RPMI8226 (cell line): ENCODE results near the gene SDK1.
"Not testable (repeated sequence)": the region's sequence is repeated elsewhere in the genome, so short reads cannot be mapped to it uniquely, and the experiment has no call there.

ENCODE experiments used
- DNase-seq: peaks from one replicate; pipeline ENCODE4 v3.0.0-alpha.2; 2015

Gene SDK1

DNA sequence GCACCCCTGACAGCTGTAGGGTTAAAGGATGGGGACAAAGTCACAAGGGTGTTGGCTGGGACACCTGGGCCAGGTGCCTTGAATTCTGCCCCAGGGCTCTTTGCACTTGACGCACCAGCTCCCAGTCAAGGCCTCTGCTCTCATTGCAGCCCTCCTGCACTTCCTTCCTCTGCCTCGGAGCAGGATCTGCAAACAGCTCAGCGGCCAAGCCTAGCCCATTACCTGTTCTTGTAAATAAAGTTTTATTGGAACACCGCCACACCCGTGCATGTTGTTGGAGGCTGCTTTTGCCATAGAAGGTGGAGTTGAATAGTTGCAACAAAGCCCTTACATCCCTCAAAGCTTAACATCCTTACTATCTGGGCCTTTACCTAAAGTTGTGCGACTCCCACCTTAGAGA, 897.2 kb downstream of the SDK1 start:
- no peak for DNase-seq

DNA sequence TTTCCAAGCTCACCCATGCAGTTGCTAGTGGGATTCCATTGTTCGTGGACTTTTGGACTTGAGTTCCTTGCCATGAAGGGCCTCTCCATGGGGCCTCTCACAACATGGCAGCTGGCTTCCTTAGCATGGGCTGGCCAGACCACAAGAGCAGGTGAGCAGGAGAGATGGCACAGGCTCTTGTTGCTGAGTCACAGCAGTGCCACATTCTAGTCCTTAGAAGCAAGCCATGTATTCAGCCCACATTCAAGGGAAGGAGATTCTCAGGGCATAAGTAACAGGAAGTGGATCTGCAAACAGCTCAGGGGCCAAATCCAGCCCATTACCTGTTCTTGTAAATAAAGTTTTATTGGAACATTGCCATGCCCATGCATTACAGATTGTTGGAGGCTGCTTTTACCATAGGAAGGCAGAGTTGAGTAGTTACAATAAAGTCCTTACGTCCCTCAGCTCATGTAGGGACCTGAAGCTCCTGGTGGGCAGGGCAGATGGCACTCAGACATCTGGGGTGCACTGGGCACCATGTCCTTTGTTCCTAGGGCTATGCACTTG, 899.6 kb downstream of the SDK1 start:
- DNase-seq = no peak

DNA sequence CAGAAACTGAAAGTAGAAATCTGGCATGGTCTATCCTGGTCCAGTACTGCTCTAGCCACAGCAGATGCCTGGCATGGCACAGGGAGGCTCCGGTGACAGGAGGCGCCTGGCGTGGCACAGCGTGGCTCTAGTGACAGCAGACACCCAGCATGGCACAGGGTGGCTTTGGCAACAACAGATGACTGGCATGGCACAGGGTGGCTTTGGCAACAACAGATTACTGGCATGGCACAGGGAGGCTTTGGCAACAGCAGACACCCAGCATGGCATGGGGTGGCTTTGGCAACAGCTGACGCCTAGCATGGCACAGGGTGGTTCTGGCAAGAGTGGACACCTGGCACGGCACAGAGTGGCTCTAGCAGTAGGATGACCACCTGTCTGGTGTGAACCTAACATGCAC, 900.5 kb downstream of the SDK1 start:
- DNase-seq = no peak

DNA sequence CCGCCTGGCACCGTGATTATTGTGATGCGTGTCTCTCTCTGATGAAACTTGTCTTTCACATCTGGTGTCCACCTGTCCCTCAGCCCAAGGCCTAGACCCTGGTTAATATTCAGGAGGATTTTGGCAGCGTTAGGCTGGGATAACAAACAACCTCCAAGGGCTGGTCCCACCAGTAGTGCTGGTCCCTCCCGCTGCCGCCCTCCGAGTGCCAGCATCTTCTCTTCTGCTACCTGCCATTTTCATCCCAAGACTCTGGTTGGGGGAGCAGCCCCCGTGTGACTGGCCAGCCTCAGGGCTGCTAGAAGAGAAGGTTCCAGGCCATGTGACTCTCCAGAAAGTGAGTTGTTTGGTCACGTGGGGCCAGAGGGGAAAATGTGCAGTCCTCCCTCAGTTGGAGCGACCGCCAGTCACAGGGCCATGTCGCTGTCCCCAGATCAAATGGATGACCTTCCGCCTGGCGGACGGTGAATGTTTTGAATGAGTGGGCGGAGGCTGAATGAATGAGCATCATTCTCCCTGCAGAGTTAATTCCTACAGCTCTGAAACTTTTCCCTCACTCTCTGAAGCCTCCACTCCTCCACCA, 901.2 kb downstream of the SDK1 start:
- no peak for DNase-seq

DNA sequence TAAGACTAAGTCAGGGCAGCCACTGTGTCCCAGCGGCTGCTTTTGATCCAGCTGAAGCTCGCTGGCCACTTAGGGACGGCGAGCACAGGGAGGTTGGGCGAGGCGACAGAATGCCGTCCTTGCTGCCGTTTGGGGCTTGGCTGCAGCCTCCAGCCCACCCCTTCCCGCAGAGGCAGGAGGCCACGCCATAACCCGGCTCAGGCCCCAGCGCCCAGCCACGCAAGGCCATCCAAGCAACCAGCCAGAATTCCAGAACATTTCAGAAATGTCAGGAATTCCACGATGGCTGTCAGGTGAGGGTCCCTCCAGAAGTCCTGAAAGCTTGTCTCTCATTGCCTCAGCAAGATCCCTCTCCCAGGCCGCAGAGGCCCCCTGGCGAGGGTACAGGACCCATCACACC, 901.9 kb downstream of the SDK1 start:
- DNase-seq = no peak

DNA sequence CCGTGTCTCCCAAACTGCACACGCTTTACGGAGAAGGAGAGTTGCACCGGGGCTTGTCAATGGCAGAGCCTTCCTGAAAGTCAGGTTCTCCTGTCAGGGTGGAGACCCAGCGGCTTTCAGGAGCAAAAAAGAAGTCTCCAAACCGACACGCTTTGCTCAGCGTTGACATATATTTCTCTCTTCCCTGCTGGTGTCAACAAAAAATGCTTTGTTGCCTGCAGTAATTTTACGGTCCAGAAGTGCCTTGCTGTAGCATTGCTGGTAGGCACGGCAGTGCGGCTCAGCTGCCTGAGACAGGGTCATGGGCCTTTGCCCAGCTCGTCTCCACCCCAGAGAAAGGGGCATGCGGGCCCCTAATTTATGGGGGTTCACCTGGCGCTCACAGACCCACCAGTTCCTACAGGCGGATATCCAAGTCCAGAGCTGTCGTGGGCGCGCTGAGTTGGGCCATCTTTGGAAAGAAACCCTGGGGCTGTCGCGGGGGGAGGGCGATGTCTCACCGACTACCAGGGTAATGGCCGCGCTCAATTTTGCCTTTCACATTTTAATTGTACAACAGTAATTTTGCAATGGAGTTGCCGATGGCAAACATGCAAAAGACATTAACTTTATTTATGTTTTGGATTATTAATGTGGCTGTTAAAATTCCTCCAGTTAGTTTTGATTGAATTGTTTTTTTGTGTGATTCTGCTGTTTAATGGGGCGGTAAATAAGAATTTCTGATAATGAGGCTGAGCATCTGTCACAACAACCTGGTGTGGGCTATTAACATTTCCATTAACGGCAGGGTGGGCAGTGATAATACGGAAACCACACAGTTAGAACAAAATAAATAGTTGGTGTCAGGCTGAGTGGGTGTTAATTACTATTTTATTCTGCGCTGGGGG, 902.8 kb downstream of the SDK1 start:
- no peak for DNase-seq

DNA sequence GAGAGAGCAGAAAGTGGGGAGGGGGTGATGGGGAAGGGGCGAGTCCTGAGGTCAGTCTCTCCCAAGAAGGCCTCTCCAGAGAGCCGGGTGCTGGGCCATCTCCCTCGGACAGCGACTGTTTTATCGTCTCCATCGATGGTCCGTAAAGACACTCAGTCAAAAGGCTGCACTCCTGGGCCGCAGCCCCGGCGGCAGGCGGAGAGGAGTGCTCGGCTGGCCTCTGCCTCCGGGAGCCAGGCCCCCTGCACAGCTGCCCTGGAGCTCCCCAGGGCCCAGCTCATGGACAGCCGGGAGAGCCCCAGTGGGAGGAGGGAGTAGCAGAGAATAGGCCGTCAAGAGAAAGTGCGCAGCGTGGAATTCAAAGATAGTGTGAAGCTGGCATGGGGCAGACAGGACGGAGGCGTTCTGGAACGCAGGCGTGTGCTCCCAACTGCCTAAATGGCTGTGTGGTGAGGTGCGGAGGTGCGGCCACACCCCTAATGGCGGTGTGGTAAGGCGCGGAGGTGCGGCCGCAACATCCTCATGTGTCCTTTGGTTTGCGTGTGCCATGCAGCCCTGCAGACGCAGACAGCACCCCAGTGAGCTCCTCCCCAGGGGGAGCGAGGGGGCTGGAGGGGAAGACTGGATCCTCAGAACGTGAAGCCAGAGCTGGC, 903.6 kb downstream of the SDK1 start:
- no peak for DNase-seq

DNA sequence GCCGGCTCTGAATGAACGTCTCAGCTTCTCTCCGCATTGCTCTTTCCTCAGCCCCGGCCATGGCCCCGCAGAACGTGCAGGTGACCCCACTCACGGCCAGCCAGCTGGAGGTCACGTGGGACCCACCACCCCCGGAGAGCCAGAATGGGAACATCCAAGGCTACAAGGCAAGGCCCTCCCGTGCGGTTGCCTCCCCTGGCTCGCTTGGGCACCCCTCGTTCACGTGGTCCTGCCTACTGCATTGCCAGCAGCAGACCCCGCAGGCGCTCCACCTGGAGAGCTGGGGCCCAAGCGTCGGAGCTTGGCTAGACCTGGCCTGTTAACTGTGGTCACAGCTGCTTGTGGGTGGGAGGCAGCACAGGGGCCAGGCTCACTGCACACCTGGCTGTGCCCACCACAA, 904.8 kb downstream of the SDK1 start:
- DNase-seq = no peak

DNA sequence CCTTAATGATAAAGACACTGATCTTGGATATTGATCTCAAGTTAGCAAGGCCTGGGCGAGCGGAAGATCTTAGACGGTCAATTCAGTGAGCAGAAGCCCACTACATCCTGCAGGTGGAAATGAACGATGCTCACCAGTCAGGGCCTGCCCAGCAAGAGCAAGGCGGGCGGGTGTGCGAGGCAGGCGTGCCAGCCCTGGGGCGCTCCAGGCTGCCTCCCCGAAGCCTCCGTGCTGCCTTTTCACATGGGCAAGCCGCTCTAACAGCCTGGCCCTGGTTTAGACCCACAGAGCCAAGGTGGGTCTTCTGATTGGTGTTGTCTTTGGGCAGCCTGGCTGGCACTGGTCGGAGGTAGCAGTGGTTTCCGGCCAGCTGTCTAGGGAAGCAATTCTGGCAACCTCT, 906.0 kb downstream of the SDK1 start:
- no peak for DNase-seq

DNA sequence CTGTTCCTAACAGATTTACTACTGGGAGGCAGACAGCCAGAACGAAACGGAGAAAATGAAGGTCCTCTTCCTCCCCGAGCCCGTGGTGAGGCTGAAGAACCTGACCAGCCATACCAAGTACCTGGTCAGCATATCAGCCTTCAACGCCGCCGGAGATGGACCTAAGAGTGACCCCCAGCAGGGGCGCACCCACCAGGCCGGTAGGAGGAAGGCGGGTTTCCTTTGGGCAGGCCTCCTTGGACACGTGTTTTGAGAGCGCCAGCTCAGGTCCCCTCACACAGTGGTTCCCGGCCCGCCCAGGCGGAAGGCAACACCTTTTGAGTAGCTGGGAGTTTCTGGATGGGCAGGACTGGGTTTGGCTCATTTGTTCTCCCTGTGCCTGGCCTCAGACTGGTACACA, 907.0 kb downstream of the SDK1 start:
- no peak for DNase-seq

DNA sequence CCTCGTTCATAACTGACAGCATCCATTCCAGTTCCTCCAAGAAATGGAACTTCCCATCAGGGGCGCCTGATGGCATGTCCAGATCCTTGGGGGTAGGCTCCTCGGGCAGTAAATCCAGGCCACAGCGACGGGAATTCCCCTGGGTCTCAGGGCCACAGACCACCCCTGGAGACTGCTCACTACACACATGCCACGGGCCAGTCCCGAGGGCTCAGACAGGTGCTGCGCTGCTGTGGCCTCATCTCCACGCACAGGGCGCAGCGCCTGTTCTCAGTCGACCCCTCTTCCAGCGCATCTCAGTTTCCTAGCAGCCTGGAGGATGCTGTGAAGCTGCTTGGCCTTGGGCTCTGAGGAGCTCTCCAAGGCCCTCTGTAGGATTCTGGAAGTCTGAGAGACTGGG, 907.5 kb downstream of the SDK1 start:
- DNase-seq = no peak

DNA sequence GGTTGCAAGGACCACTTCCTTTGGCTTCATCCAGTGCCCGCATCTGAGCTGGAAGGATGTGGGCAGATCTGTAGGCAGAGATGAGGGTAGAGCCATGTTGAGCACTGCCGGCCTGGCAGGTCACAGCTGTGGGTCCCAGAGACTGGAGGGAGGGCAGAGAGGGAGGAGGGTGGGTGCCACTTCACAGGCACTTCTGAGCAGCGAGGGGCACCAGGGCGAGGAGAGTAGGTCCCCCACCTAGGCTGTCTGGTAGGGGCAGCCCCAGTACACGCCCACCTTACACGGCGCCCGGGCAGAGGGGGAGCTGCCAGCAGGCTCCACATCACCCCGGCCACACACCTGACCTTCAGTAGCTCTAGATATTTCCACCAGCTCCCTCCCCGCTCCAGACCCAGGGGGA, 908.1 kb downstream of the SDK1 start:
- DNase-seq = no peak

DNA sequence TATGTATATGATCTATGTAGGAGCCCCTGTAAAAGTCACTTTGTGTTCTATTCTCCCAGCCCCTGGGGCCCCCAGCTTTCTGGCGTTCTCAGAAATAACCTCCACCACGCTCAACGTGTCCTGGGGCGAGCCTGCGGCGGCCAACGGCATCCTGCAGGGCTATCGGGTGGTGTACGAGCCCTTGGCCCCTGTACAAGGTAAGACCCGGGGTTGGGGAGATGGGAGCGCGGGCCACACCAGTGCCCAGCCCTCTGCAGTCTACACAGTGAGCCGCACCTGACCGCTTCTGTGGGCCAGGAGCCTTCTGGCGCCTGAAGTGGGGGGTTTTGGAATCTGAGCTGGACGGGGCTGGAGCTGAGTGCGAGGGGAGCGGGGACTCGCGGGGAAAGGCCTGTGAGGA, 908.9 kb downstream of the SDK1 start:
- no peak for DNase-seq

DNA sequence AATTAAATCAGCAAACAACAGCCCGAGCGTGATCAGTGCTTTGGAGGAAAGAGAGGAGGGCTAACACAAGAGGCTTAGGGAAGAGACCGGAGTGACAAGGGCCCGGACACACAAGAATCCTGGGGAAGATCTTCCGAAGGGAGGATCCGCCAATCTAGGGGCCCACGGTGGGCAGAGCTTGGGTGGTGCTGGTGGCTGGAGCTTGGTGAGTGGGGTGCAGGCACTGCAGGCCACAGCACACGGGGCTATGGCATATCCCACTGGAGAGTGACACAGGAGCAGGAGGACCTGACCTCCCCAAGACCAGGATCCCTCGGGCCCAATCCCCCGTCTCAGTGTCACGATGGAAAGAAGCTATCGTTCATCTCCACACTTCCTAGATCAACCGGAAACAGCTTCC, 909.8 kb downstream of the SDK1 start:
- DNase-seq = no peak

DNA sequence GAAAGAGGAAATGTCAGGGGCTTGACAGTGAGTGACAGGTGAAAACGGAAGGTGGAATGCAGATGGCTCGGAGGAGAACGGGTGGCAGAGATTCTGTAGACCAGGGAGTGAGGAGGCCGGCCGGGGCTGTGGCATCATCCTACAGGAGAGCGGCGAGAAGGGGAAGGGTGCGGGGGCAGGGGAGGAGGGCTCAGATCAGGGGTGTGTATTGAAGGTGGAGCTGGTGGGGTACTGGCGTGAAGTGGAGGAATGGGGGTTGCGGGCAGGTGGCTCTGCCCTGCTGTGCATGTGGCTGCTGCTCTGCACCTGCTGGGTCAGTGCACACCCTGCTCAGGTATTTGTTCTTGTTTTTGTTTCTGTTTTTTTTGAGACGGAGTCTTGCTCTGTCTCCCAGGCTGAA, 910.2 kb downstream of the SDK1 start:
- DNase-seq = no peak

DNA sequence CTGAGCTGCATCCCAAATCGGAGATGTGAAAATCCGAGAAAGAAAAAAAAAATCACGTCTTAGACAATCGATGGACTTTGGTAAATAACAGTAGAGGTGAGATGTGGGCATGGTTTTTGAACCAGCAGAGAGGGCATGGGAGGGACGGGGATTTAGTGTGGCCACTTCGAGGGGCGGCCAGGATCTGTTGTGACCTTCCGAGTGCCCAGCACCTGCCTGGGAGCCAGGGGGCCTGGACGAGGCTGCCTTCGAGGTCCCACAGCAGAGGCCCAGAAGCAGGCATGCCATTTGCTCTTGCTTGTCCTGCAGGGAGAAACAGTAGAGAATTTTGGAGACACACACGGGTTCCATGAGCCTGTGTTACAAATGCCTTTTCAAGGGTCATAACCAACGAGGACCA, 911.3 kb downstream of the SDK1 start:
- DNase-seq = no peak

DNA sequence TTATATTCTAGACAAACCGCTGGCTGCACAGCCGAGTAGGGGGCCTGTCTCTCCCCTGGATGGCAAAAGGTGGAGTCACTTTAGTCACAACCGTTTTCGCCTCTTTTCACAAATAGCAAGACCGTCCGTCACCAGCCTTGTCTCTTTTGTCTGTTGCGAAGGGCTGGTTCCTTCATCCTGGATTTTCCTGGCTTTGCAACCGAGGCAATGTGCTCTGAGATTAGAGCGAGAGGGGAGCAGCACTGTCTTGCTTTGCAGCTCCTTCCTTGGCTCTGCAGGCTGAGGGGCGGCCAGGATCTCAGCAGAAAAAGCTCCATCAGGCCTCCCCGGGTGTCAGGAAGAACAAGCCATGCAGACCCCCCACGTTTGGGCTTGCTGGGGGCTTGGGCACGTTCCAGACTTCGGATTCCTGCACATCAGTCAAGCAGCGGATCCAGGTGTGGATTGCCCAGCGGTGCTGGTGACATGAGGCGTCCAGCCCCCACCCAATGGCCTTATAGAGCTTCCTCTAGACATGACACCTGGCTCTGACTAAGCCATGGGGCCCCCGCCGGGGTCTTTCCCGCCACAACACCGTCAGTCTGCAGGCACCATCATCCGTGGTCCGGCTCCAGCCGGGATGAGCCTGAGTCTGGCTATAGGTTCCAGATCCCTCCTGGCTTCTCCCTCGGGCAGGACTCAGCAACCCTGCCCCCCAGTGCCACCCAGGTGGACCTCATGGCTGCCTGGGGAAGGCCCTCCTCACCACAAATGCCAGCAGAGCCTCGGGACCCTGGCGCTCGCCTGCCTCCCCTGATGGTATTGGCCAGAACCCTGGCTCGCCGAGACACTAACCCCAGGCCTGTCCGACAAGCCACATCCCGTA, 913.5 kb downstream of the SDK1 start:
- no peak for DNase-seq

DNA sequence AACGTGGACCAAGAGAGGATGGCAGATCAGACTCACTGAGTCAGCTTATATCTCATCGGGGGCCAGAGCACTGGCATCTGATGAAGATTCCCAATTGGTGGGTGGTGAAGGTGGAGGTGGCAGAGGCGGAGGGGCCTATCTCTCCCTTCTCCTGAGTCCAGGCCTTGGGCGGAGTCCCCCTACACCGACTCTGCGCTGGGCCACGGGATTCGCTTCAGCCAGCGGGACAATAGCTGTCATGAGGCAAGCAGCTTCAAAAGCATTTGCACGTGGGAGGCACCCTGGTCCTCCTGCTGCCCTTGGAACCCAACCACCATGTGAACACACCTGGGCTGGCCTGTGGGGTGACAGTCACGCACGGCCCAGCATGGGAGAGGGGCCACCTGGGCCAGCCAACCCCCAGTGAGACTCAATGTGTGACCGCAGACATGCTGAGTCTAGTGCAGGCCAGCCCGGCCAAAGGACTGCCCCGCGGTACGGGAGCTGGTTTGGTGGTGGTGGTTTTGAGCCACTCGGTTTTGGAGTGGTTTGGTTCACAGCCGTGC, 914.2 kb downstream of the SDK1 start:
- DNase-seq = peak; percentile 62

DNA sequence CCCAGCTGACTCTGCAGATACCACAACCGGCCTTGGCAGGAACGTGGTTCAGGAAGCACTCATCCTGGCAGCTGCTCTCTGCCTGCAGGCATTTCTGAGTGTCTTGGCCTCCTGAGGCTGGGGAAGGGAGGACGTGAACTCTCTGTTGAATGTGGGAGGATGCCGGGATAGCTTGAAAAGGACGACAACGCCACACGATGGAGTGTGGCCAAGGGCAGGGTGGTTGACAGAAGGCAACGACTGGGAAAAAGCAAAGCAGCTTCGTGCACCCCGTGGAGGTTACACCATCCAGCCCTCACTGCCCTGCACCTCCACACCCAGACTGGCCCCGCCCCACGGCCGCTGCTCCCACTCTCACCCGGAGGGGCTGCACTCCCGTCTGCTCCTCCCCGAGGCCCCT, 915.0 kb downstream of the SDK1 start:
- DNase-seq = peak; percentile 23

DNA sequence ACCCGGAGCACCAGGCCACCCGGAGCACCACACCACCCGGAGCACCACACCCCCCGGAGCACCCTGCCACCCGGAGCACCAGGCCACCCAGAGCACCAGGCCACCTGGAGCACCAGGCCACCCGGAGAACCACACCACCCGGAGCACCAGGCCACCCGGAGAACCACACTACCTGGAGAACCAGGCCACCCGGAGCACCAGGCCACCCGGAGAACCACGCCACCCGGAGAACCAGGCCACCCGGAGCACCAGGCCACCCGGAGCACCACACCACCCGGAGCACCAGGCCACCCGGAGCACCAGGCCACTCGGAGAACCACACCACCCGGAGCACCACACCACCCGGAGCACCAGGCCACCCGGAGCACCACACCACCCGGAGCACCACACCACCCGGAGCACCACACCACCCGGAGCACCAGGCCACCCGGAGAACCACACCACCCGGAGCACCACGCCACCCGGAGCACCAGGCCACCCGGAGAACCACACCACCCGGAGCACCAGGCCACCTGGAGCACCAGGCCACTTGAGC, 916.1 kb downstream of the SDK1 start:
- DNase-seq = not testable (repeated sequence)

DNA sequence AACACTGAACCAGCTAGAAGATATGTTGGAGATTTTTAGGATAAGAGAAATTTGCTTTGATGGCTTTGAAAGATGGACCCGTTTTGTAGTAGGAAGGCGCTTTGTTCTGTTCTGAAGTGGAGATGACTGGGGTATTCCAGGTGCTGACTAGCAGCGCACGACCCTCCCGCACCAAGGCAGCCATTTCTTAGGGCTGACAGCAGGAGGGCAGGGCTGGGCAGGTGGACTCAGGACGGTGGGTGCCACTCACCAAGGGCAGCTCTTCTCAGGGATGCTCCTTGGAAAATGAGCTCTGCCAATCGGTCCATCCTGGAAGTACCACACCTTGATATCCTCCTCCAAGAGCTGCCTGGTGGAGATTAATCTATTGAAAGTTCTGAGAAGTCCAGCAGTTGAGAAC, 917.4 kb downstream of the SDK1 start:
- DNase-seq = no peak

DNA sequence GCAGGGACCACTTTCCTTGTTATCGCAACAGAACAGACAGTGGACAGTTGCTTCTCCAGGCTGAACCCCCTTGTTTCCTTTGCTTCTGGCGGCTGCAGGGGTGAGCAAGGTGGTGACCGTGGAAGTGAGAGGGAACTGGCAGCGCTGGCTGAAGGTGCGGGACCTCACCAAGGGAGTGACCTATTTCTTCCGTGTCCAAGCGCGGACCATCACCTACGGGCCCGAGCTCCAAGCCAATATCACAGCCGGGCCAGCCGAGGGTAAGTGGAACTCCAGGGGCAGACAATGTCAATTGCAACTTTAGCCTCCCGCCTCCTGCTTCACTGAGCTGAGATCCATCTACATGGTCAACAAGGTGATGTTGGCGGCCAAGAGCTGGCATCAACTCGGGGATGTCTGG, 919.0 kb downstream of the SDK1 start:
- DNase-seq = no peak
